ENCODE results near the gene SNRNP48. TPM values are rescaled to one million over a fixed set of nuclear protein-coding genes. Genes with fewer than 3 reads are reported as not detected.

SNRNP48 gene
- total RNA-seq, 2 experiments from 2014 or later: 13.3 to 15.2 TPM

DNA sequence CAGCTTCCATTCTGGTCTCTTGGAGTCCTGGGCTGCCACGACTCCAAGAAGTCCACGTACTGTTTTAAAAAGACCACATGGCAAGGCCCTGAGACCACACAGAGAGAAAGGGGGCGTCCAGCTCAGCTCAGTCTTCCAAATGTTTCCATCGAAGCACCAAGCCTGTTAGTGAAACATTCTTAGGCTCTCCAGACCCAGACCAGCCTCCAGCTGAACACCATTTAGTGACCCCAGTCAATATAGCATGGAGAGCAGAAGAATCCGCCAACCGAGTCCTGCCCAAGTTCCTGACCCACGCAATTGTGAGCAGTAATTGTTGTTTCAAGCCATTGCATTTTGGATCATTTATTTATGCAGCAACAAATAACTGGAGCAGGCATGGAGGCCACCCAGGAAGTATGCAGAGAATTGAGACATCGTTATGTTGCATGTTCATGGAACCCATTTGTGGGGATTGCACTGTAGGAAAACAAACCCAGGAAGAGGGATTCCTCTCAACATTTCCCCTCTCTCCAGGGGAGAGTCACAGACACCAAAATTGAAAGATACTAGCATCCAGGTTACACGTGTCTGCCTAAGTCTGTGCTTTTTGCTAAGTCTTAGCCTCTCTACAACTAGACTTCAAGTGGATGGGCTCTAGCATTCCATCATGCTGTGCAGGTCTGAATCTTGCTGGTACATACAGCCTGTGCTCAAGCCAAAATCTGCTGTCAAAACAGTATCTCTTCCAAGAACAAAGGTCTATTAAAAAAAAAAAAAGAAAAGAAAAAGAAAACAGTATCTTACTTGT, 42.7 kb downstream of the SNRNP48 start:
- CTCF ChIA-PET: no interaction called here
- POLR2A ChIA-PET: no interaction called here

DNA sequence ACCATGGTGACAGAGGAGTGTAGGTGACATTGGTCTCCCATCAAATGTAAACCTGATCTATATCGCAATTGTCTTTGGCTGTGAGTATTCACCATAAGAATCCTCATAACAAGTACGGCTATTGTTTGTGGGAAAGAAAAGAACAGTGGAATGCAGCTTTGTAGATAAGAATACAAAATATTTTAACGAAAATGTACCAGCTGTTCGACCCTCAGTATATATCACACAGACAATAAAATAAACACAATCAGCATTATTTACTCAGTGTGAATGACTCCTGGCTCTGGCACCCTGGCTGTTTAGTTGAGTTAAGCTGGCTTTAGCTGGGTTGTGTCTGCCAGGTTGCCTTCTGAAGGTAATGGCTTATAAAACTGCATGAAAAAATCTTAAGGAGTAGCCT, 43.4 kb downstream of the SNRNP48 start:
- CTCF ChIA-PET: no interaction called here
- POLR2A ChIA-PET: no interaction called here

GRCh38 chr6:7636151-7636550, 46.2 kb downstream of the SNRNP48 start:
- ChIA-PET POLR2A (no interaction called here), CTCF (no interaction called here)

DNA sequence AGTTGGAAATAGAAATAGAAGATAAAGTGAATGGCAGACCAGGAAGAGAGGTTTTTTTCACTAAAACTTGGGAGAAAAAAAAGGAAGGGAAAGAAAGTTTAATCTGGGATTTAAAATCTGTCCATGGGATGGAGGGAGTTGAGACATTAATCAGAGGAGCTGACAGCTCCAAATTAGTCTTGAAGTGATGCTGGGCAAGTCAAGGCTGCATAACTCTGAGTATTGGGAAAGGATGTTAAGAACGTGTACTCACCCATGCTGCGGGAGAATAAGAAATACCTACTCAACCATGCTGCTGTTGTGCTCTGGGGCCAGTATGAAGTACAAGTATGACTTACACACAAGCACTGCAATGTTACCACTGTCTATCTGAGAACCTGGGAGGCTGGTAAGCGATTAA, 47.5 kb downstream of the SNRNP48 start:
- CTCF ChIA-PET: no interaction called here
- POLR2A ChIA-PET: no interaction called here

DNA sequence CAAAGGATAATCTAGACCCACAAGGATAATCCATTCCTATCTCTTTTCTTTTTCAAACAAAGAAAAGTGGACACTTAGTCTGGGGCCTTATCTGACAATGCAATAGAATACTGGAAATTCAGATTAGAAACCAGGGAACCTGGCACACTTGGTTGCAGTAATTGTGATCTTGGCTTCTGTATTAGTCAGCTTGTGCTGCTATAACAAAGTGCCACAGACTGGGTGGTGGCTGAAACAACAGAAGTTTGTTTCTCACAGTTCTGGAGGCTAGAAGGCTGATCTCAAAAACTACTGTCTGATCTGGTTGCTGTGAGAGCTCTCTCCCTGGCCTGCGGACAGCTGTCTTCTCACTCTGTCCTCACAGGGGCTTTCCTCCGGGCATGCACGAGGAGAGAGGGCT, 49.4 kb downstream of the SNRNP48 start:
- CTCF ChIA-PET: no interaction called here
- POLR2A ChIA-PET: no interaction called here

- CTCF ChIA-PET: no interaction called here
- POLR2A ChIA-PET: interaction anchor here (0.6 kb wide), 1 partner anchor 463 kb away, joined by 5 read pairs; no protein-coding TSS in a partner anchor
These were observed 50.0 kb downstream of the SNRNP48 start for GRCh38 chr6:7640016-7640415.

GRCh38 chr6:7640607-7641577, 50.9 kb downstream of the SNRNP48 start:
- CTCF ChIA-PET: no interaction called here
- POLR2A ChIA-PET: interaction anchor here (0.6 kb wide), 1 partner anchor 462 kb away, joined by 5 read pairs; no protein-coding TSS in a partner anchor

- ChIA-PET CTCF (no interaction called here), POLR2A (no interaction called here)
These were observed 52.8 kb downstream of the SNRNP48 start for GRCh38 chr6:7642791-7643190.

DNA sequence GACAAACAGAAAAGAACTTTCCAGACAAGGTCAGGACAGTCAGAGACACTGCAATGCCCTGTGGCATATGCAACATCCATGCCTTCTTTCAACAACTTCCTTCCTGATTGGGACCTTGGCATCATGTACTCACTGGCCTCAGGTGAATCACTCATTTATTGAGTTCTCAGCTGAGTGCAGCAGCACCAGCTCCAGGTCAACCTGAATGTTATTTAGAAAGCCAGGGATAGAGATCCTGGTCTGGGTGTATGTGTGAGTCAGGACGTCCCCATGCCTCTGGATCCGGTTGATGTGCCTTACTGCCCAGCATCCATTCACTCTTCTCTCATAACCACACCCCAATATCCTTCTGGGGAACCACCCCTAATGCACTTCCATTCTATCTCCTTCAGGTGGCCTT, 54.4 kb downstream of the SNRNP48 start:
- POLR2A ChIA-PET: no interaction called here
- CTCF ChIA-PET: no interaction called here

GRCh38 chr6:7646394-7646793, 56.4 kb downstream of the SNRNP48 start:
- CTCF ChIA-PET: no interaction called here
- POLR2A ChIA-PET: no interaction called here

- ChIA-PET CTCF (no interaction called here), POLR2A (no interaction called here)
These were observed 57.5 kb downstream of the SNRNP48 start for GRCh38 chr6:7647504-7647903.

DNA sequence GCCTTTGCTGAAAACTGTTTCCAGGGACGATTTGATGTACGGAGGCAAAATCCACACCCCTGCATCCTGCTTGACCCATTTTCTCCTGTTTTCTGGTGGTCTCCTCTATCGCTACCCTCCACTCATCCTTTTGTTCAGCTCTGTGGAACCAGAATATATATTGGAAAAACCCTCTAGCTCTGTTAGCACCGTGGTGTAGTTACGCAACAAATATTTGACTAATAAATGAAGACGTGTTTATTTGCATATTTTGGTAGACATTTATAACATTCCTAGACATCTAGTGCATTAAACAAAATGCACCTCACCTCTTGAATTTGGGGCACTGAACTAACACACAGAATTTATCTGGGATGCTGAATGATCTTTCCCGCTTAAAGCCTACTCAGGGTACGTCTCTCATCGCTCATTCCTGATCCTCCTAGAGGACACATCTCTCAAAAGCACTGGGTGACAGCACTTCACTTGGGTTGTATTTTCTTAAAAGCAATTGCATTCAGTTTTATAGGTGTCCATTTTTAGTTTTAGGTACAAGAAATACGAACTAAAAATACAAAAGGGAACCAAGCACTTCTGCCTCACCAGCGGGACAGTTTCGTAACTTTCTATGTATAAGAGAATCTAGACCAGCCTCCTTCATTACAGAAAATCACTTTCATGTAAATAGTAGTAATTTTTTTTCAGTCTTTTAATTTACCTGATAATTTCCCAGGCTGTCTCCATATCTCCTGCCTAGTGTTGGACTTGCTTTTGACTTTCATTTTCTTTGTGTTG, 59.2 kb downstream of the SNRNP48 start:
- CTCF ChIA-PET: no interaction called here
- POLR2A ChIA-PET: no interaction called here

DNA sequence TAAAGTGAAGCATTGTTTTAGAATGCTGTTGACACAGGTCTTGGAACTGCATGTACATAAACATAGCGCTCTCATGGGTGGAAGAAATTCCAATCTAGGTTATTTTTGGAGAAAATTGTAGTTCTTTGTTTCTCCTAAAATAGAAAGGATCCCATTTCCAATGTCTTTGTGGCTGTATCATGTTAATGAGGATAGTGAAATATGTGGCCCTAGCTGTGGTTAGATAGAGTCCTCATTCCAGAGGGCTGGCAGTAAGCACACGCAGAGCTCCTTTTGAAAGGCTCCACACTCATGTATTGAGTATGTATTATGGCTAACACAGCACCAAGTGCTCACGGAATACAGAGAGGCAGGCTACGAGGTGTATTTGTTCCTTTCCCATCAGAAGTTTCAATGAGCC, 60.9 kb downstream of the SNRNP48 start:
- CTCF ChIA-PET: no interaction called here
- POLR2A ChIA-PET: no interaction called here

DNA sequence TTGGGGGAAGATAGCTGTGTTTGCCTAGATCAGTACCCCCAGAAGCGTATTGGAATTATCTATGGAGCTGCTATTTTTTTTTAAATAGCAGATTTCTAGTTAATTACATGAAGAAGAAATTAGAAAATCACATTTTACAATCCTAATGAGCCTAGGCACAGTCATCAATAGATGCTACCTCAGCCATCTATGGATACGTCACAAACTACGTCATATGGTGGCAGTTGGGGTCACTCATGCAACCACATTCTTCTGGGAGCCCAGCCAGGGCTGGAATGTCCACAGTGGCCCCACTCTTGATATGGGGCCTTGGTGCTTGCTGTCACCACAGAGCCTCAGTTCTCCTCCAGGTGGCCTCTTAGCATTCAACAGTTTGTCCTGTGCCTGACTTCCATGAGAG, 63.0 kb downstream of the SNRNP48 start:
- POLR2A ChIA-PET: no interaction called here
- CTCF ChIA-PET: no interaction called here

DNA sequence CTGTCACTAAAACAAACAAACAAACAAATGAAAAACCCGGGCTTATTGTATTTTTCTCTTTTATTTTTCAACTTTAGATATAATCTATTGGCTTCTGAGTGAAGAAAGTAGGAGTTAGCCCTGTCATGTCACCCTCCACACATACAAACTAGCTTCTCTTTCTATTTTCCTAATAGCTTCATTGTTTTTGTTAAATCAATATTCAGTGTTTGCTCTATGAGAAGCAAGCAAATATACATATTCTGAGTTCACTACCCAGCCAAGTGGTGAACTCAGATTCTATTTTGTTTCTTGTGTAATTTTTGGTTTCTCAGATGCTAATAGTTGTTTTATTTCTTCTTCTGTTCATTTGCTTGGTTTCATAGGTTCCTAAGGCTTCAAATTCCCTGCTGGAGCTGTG, 66.4 kb downstream of the SNRNP48 start:
- POLR2A ChIA-PET: no interaction called here
- CTCF ChIA-PET: no interaction called here

GRCh38 chr6:7658543-7658942, 68.5 kb downstream of the SNRNP48 start:
- ChIA-PET CTCF (interaction anchor here (0.7 kb wide), 1 partner anchor 385 kb away, joined by 3 read pairs; no protein-coding TSS in a partner anchor), POLR2A (no interaction called here)

DNA sequence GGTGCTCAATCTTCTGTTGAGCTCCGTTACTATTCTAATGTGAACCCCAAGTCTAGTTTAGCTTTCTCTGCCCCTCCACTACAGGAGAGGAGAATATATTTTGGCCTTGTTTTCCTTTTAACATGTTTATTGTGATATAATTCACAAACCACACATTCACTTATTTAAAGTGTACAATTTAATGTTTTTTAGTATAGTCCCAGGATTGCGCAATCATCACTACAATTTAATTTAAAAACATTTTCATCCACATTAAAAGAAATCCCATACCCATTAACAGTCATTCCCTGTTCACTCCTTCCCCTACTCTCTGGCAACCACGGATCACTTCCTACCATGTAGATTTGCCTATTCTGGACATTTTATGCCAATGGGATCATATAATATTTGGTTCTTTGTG, 71.4 kb downstream of the SNRNP48 start:
- ChIA-PET CTCF (no interaction called here), POLR2A (no interaction called here)
